Measurements from ENCODE around the gene ZBTB22.
A peak's percentile ranks its signal among the peaks of the same experiment; 100 is the strongest.
"Not testable (repeated sequence)": the region's sequence is repeated elsewhere in the genome, so short reads cannot be mapped to it uniquely, and the experiment has no call there.

Gene ZBTB22

DNA sequence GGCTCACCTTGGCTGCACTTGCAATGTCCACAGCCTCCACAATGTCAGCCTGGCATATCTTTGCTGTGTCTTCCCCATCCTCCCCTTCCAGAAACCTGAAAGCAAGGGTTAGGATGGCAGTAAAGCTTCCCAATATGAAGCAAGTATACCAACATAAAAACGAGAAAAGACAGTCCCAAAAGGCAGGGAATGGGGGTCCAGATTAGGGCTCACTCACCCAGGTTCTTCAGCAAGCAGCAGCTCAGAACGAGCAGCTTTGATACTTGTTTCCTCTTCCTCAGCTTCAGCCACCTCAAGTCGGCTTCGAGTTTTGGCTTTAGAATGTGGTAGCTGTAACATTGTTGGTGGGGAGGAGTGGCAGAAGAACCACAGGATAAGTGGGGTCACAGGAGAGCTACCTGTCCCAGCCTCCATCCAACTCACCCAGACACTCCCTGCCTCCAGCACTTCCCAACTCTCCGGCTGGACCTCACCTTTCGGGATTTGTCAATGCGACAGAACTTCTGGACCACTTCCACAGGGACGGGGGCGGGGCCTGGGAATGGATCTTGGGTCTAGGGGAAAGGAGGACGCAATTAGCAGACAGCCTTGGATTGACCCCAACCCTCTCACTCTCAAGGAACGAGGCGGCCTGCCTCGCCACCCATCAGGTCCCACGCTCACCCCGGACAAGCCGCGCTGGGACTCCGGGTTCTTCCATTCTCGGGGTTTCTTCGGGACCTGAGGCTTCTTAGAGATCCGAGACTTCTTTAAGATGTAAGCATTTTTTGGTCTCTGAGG is 29.2 kb downstream of the ZBTB22 start:
- Histone ChIP-seq H2AFZ (ENCODE audit: low read depth, low read length, severe bottlenecking) (peak overlapping the region; percentile 90), H3K79me2 (ENCODE audit: insufficient read depth, low read length) (peaks cover 46% of the 10 kb centered on the region), H3K9ac (ENCODE audit: low read length) (peak overlapping the region; percentile 80), H3K4me3 (ENCODE audit: insufficient read depth, low read length, poor library complexity, severe bottlenecking) (peak overlapping the region; percentile 84), H3K9me2 (replicated peaks; ENCODE audit: insufficient read depth, low read length) (no peaks in the 10 kb centered on the region), H3K27ac (ENCODE audit: low read depth, low read length) (peak overlapping the region; percentile 65), H3K4me2 (ENCODE audit: low read depth, low read length, poor library complexity, severe bottlenecking) (peak overlapping the region; percentile 94), H4K20me1 (ENCODE audit: low read depth, low read length) (no peaks in the 10 kb centered on the region), H3K36me3 (ENCODE audit: low read length) (peaks cover 21% of the 10 kb centered on the region), H3F3A (ENCODE audit: insufficient read depth) (peaks cover 14% of the 10 kb centered on the region), H3K9me3 (ENCODE audit: insufficient read depth, low read length) (no peaks in the 10 kb centered on the region), H3K27me3 (ENCODE audit: low read length) (no peaks in the 10 kb centered on the region)
- TF ChIP-seq, protein P1, sequence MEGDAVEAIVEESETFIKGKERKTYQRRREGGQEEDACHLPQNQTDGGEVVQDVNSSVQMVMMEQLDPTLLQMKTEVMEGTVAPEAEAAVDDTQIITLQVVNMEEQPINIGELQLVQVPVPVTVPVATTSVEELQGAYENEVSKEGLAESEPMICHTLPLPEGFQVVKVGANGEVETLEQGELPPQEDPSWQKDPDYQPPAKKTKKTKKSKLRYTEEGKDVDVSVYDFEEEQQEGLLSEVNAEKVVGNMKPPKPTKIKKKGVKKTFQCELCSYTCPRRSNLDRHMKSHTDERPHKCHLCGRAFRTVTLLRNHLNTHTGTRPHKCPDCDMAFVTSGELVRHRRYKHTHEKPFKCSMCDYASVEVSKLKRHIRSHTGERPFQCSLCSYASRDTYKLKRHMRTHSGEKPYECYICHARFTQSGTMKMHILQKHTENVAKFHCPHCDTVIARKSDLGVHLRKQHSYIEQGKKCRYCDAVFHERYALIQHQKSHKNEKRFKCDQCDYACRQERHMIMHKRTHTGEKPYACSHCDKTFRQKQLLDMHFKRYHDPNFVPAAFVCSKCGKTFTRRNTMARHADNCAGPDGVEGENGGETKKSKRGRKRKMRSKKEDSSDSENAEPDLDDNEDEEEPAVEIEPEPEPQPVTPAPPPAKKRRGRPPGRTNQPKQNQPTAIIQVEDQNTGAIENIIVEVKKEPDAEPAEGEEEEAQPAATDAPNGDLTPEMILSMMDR (IDR thresholded peaks at IDR 0.05; ENCODE audit: insufficient read depth, low read length, poor library complexity, severe bottlenecking): no peak
- TF ChIP-seq EZH2phosphoT487 (conservative IDR thresholded peaks at IDR 0.05; ENCODE audit: low read length): no peak

DNA sequence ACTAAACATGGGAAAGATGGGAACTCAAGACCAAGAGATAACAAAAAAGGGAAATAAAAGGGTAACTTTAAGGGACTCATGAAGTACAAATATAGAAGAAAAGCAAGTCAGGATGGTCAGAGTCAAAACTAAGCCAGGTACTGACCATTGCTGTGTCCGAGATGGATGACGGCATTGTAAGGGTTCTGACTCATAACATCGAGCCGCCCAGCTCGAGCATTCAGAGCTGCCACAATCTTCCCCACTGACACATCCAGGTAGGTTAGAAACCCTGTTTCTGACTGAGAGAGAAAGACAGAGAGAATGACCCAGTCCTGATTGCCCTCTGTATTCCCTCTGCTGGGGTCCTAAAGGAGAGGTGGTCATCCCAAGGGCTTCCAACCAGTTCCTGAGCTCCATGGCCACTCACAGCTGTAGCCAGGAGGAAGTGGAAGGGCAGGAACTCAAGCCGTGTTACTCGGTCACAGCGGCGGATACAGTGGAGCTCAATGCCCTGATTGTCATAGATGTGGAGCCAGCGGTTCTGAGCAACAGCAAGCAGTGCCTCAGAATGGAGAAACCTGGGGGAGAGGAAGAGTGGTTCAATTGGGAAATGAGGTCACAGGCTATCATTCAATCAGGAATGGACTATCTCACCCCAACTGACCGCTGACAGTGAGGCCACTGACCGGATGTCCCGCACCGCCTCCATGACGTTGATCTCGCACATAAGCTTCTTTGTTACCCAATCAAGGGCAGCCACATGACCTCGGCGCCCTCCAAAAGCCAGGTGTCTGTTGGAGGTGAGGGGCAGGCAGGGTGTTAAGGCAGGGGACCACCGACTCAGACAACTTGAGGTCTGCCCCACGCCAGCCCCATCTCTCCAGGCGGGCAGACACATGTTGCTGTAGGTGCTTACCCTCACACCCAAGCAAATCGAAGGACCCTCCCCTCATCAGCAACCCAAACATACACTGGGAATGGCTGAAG is 30.3 kb downstream of the ZBTB22 start:
- Histone ChIP-seq H2AFZ (ENCODE audit: low read depth, low read length, severe bottlenecking) (no peak overlapping the region), H3F3A (ENCODE audit: insufficient read depth) (peaks cover 14% of the 10 kb centered on the region), H3K4me2 (ENCODE audit: low read depth, low read length, poor library complexity, severe bottlenecking) (peak overlapping the region; percentile 94), H3K79me2 (ENCODE audit: insufficient read depth, low read length) (peaks cover 46% of the 10 kb centered on the region), H3K36me3 (ENCODE audit: low read length) (peaks cover 21% of the 10 kb centered on the region), H3K27ac (ENCODE audit: low read depth, low read length) (no peak overlapping the region), H3K9me3 (ENCODE audit: insufficient read depth, low read length) (no peaks in the 10 kb centered on the region), H3K27me3 (ENCODE audit: low read length) (no peaks in the 10 kb centered on the region), H3K4me3 (ENCODE audit: insufficient read depth, low read length, poor library complexity, severe bottlenecking) (no peak overlapping the region), H3K9me2 (replicated peaks; ENCODE audit: insufficient read depth, low read length) (no peaks in the 10 kb centered on the region), H3K9ac (ENCODE audit: low read length) (peak overlapping the region; percentile 80), H4K20me1 (ENCODE audit: low read depth, low read length) (no peaks in the 10 kb centered on the region)
- no peak for TF ChIP-seq EZH2phosphoT487 (conservative IDR thresholded peaks at IDR 0.05; ENCODE audit: low read length)
- TF ChIP-seq, protein P1 (IDR thresholded peaks at IDR 0.05; ENCODE audit: insufficient read depth, low read length, poor library complexity, severe bottlenecking): no peak

DNA sequence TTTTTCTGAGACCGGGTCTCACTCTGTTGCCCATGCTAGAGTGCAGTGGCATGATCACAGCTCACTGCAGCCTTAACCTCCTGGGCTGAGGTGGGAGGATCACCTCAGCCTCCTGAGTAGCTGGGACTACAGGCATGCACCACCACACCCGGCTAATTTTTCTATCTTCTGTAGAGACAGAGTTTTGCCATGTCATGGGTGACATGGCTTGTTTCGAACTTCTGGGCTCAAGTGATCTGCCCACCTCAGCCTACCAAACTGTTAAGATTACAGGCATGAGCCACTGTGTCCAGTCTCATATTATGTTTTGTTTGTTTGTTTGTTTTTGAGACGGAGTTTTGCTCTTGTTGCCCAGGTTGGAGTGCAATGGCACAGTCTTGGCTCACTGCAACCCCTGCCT is 32.3 kb downstream of the ZBTB22 start:
- H3K4me3 ChIP-seq (ENCODE audit: insufficient read depth, low read length, poor library complexity, severe bottlenecking); H3K9me2 ChIP-seq (replicated peaks; ENCODE audit: insufficient read depth, low read length); H3K9ac ChIP-seq (ENCODE audit: low read length); H4K20me1 ChIP-seq (ENCODE audit: low read depth, low read length); H3K9me3 ChIP-seq (ENCODE audit: insufficient read depth, low read length); H3K27me3 ChIP-seq (ENCODE audit: low read length); H2AFZ ChIP-seq (ENCODE audit: low read depth, low read length, severe bottlenecking); H3K27ac ChIP-seq (ENCODE audit: low read depth, low read length); H3K4me2 ChIP-seq (ENCODE audit: low read depth, low read length, poor library complexity, severe bottlenecking): not testable (repeated sequence)
- peaks cover 32% of the 10 kb centered on the region for H3K79me2 ChIP-seq (ENCODE audit: insufficient read depth, low read length)
- peaks cover 18% of the 10 kb centered on the region; the same call in 1 of the 2 replicates for H3F3A ChIP-seq (ENCODE audit: insufficient read depth)
- peaks cover 21% of the 10 kb centered on the region for H3K36me3 ChIP-seq (ENCODE audit: low read length)

Measured in SU-DHL-6 (cell line).